IPS-15b (cell line): ENCODE measurements around the gene RMDN2.

Source experiments
- H3K27me3 ChIP-seq: one replicate; pipeline ENCODE4 v1.6.1; 2013; ENCODE audit warnings: low read length; ENCODE audit not compliant: control insufficient read depth, insufficient read depth
- H3K36me3 ChIP-seq: one replicate; pipeline ENCODE4 v1.6.1; 2013; ENCODE audit warnings: low read length; ENCODE audit not compliant: control insufficient read depth, insufficient read depth
- H3K4me1 ChIP-seq: one replicate; pipeline ENCODE4 v1.6.1; 2013; ENCODE audit warnings: mild to moderate bottlenecking, low read length; ENCODE audit not compliant: control insufficient read depth, insufficient read depth
- H3K4me3 ChIP-seq: one replicate; pipeline ENCODE4 v1.5.1; 2013; ENCODE audit warnings: low read depth, low read length
- H3K9ac ChIP-seq: one replicate; pipeline ENCODE4 v1.6.1; 2013; ENCODE audit warnings: low read depth, mild to moderate bottlenecking, low read length
- H3K9me3 ChIP-seq: one replicate; pipeline ENCODE4 v1.6.1; 2013; ENCODE audit warnings: mild to moderate bottlenecking, low read length; ENCODE audit not compliant: control insufficient read depth, insufficient read depth

Gene RMDN2

GRCh38 chr2:38037325-38037724 lies 112.2 kb downstream of the RMDN2 start:
- H3K9ac ChIP-seq = no peak overlapping the region
- H3K9me3 ChIP-seq = no peaks in the 10 kb centered on the region
- no peak overlapping the region for H3K4me3 ChIP-seq
- H3K36me3 ChIP-seq = no peaks in the 10 kb centered on the region
- peaks cover 25% of the 10 kb centered on the region for H3K27me3 ChIP-seq
- peaks cover 7% of the 10 kb centered on the region for H3K4me1 ChIP-seq

GRCh38 chr2:38037757-38038621 lies 112.9 kb downstream of the RMDN2 start:
- H3K9me3 ChIP-seq = no peaks in the 10 kb centered on the region
- peak overlapping the region; percentile 1 for H3K9ac ChIP-seq
- H3K27me3 ChIP-seq = peaks cover 25% of the 10 kb centered on the region
- H3K4me3 ChIP-seq = peak overlapping the region; percentile 57
- H3K36me3 ChIP-seq = no peaks in the 10 kb centered on the region
- peaks cover 7% of the 10 kb centered on the region for H3K4me1 ChIP-seq

- H3K27me3 ChIP-seq = peaks cover 25% of the 10 kb centered on the region
Observed at GRCh38 chr2:38038682-38039081, 113.6 kb downstream of the RMDN2 start.

GRCh38 chr2:38039121-38039910 lies 114.2 kb downstream of the RMDN2 start:
- no peaks in the 10 kb centered on the region for H3K36me3 ChIP-seq
- peaks cover 25% of the 10 kb centered on the region for H3K27me3 ChIP-seq
- H3K9ac ChIP-seq = no peak overlapping the region
- no peaks in the 10 kb centered on the region for H3K9me3 ChIP-seq
- peaks cover 7% of the 10 kb centered on the region for H3K4me1 ChIP-seq
- no peak overlapping the region for H3K4me3 ChIP-seq

More at GRCh38 chr2:38038682-38039081, 113.6 kb downstream of the RMDN2 start:
- Histone ChIP-seq H3K4me1 (peaks cover 7% of the 10 kb centered on the region), H3K9ac (no peak overlapping the region), H3K36me3 (no peaks in the 10 kb centered on the region), H3K4me3 (peak overlapping the region; percentile 57), H3K9me3 (no peaks in the 10 kb centered on the region)

GRCh38 chr2:38045811-38046210 lies 120.7 kb downstream of the RMDN2 start:
- Histone ChIP-seq H3K27me3 (no peaks in the 10 kb centered on the region), H3K4me1 (peaks cover 2% of the 10 kb centered on the region), H3K9ac (no peak overlapping the region), H3K36me3 (no peaks in the 10 kb centered on the region), H3K4me3 (no peak overlapping the region), H3K9me3 (no peaks in the 10 kb centered on the region)

GRCh38 chr2:38056216-38056615 lies 131.1 kb downstream of the RMDN2 start:
- H3K36me3 ChIP-seq = no peaks in the 10 kb centered on the region
- no peaks in the 10 kb centered on the region for H3K9me3 ChIP-seq
- H3K4me3 ChIP-seq = no peak overlapping the region
- no peaks in the 10 kb centered on the region for H3K4me1 ChIP-seq
- H3K9ac ChIP-seq = no peak overlapping the region
- no peaks in the 10 kb centered on the region for H3K27me3 ChIP-seq

- H3K36me3 ChIP-seq = no peaks in the 10 kb centered on the region
- no peak overlapping the region for H3K4me3 ChIP-seq
Observed at GRCh38 chr2:38057651-38058410, 132.7 kb downstream of the RMDN2 start.

GRCh38 chr2:38060236-38061018 lies 135.3 kb downstream of the RMDN2 start:
- H3K36me3 ChIP-seq = no peaks in the 10 kb centered on the region
- H3K9ac ChIP-seq = no peak overlapping the region
- no peaks in the 10 kb centered on the region for H3K27me3 ChIP-seq
- no peaks in the 10 kb centered on the region for H3K9me3 ChIP-seq
- H3K4me3 ChIP-seq = no peak overlapping the region
- H3K4me1 ChIP-seq = no peaks in the 10 kb centered on the region

More at GRCh38 chr2:38057651-38058410, 132.7 kb downstream of the RMDN2 start:
- no peaks in the 10 kb centered on the region for H3K9me3 ChIP-seq
- no peaks in the 10 kb centered on the region for H3K4me1 ChIP-seq
- H3K9ac ChIP-seq = no peak overlapping the region
- no peaks in the 10 kb centered on the region for H3K27me3 ChIP-seq

GRCh38 chr2:38064801-38065501 lies 139.9 kb downstream of the RMDN2 start:
- Histone ChIP-seq H3K4me1 (peaks cover 5% of the 10 kb centered on the region), H3K9ac (no peak overlapping the region), H3K27me3 (no peaks in the 10 kb centered on the region), H3K9me3 (no peaks in the 10 kb centered on the region), H3K4me3 (no peak overlapping the region), H3K36me3 (no peaks in the 10 kb centered on the region)

- H3K4me1 ChIP-seq = peaks cover 5% of the 10 kb centered on the region
- H3K4me3 ChIP-seq = no peak overlapping the region
- no peak overlapping the region for H3K9ac ChIP-seq
- no peaks in the 10 kb centered on the region for H3K36me3 ChIP-seq
- H3K27me3 ChIP-seq = no peaks in the 10 kb centered on the region
- no peaks in the 10 kb centered on the region for H3K9me3 ChIP-seq
Observed at GRCh38 chr2:38065502-38066135, 140.5 kb downstream of the RMDN2 start.
